Liver (tissue), 9 donors: ENCODE results near the gene TMEM97. TPM values are rescaled to one million over a fixed set of nuclear protein-coding genes. Genes with fewer than 3 reads are reported as not detected.
"Not testable (repeated sequence)": the region's sequence is repeated elsewhere in the genome, so short reads cannot be mapped to it uniquely, and the experiment has no call there.

ENCODE experiments used
- DNase-seq: peaks from one replicate; pipeline ENCODE4 v3.0.0-alpha.2; 2017; ENCODE audit warnings: low spot score
- H3K27ac ChIP-seq, 2 donors: one replicate each; pipeline ENCODE4 v1.7.0; 2013; ENCODE audit warnings: inconsistent platforms in 2 of 2, low read length in 2 of 2, control low read depth in 1 of 2, low read depth in 1 of 2, mild to moderate bottlenecking in 1 of 2
- H3K27me3 ChIP-seq, 4 donors: one replicate each; pipeline versions ENCODE4 v1.6.1 to v1.7.0; 2013; ENCODE audit warnings: low read length in 3 of 4, inconsistent platforms in 1 of 4, mild to moderate bottlenecking in 1 of 4, moderate library complexity in 1 of 4; ENCODE audit not compliant: control insufficient read depth in 4 of 4, insufficient read depth in 4 of 4
- H3K36me3 ChIP-seq, 4 donors: one replicate each; pipeline versions ENCODE4 v1.6.1 to v1.7.0; 2013; ENCODE audit warnings: low read length in 3 of 4, mild to moderate bottlenecking in 3 of 4, low read depth in 1 of 4, moderate library complexity in 1 of 4; ENCODE audit not compliant: control insufficient read depth in 4 of 4, insufficient read depth in 3 of 4
- H3K4me1 ChIP-seq, 4 donors: one replicate each; pipeline versions ENCODE4 v1.6.1 to v1.7.0; 2013; ENCODE audit warnings: low read length in 3 of 4, mild to moderate bottlenecking in 3 of 4, moderate library complexity in 1 of 4; ENCODE audit not compliant: control insufficient read depth in 4 of 4, insufficient read depth in 4 of 4
- H3K4me3 ChIP-seq, 3 donors: one replicate each; pipeline versions ENCODE4 v1.6.1 to v1.7.0; 2013; ENCODE audit warnings: low read length in 3 of 3, control low read depth in 1 of 3, low read depth in 1 of 3, mild to moderate bottlenecking in 1 of 3
- H3K9ac ChIP-seq, 2 donors: one replicate each; pipeline ENCODE4 v1.7.0; 2013; ENCODE audit warnings: low read length in 2 of 2, mild to moderate bottlenecking in 2 of 2, moderate library complexity in 2 of 2, control low read depth in 1 of 2, low read depth in 1 of 2
- H3K9me3 ChIP-seq, 4 donors: one replicate each; pipeline versions ENCODE4 v1.6.1 to v1.7.0; 2013; ENCODE audit warnings: low read length in 3 of 4; ENCODE audit not compliant: control insufficient read depth in 4 of 4
- FOXA1 ChIP-seq: IDR thresholded peaks from 2 replicates; pipeline ENCODE4 v1.6.1; 2016; ENCODE audit warnings: antibody characterized with exemption
- FOXA2 ChIP-seq: IDR thresholded peaks from 2 replicates; pipeline ENCODE4 v1.6.1; 2016; ENCODE audit warnings: antibody characterized with exemption
- GABPA ChIP-seq, 2 donors: IDR thresholded peaks in 1 of 2; conservative IDR thresholded peaks in 1 of 2; 2 replicates each; pipeline ENCODE4 v1.6.1; 2016; ENCODE audit warnings: antibody characterized with exemption in 2 of 2, mild to moderate bottlenecking in 1 of 2, moderate library complexity in 1 of 2
- HNF4A ChIP-seq, 2 donors: conservative IDR thresholded peaks; 2 replicates each; pipeline ENCODE4 v1.6.1; 2016; ENCODE audit warnings: antibody characterized with exemption in 2 of 2, mild to moderate bottlenecking in 2 of 2
- JUND ChIP-seq, 2 donors: IDR thresholded peaks; 2 replicates each; pipeline ENCODE4 v1.6.1; 2016; ENCODE audit warnings: antibody characterized with exemption in 2 of 2
- NR2F2 ChIP-seq: IDR thresholded peaks from 2 replicates; pipeline ENCODE4 v1.6.1; 2016; ENCODE audit warnings: antibody characterized with exemption
- RAD21 ChIP-seq, 2 donors: IDR thresholded peaks; 2 replicates each; pipeline ENCODE4 v1.6.1; 2016; ENCODE audit warnings: antibody characterized with exemption in 2 of 2, mild to moderate bottlenecking in 2 of 2
- RXRA ChIP-seq, 2 donors: IDR thresholded peaks; 2 replicates each; pipeline ENCODE4 v1.6.1; 2017 to 2018; ENCODE audit warnings: antibody characterized with exemption in 2 of 2, mild to moderate bottlenecking in 1 of 2
- TAF1 ChIP-seq: conservative IDR thresholded peaks from 2 replicates; pipeline ENCODE4 v1.6.1; 2016; ENCODE audit warnings: antibody characterized with exemption, mild to moderate bottlenecking
- YY1 ChIP-seq: IDR thresholded peaks from 2 replicates; pipeline ENCODE4 v1.6.1; 2016; ENCODE audit warnings: antibody characterized with exemption, mild to moderate bottlenecking
- whole genome bisulfite sequencing: extraction: QIAGEN DNeasy Blood & Tissue Kit; methylation state at CpG from one replicate; pipeline ENCODE4 v1.1.7; 2013; 5-methylcytosine and 5-hydroxymethylcytosine counted together
- polyA plus RNA-seq, 2 donors: library from polyadenylated mRNA; stranded (reverse) in 1 of 2; unstranded in 1 of 2; fragments of 200-250 nt in 1 of 2; fragments of >200 nt in 1 of 2; fragmentation: Nextera tagmentation in 1 of 2; extraction: Ambion mirVana in 1 of 2; gene quantifications; one replicate each; pipeline versions ENCODE4 v1.2.1 to v1.2.3, GENCODE V29; 2013 to 2015
- total RNA-seq, 2 donors: library from RNA; depleted of rRNA; stranded (reverse); fragments of >200 nt; gene quantifications; one replicate each; pipeline ENCODE4 v1.2.3, GENCODE V29; 2014
- TF ChIP-seq, protein P1 (sequence below): IDR thresholded peaks from 2 replicates; pipeline ENCODE4 v1.6.1; 2016; ENCODE audit warnings: antibody characterized with exemption
- TF ChIP-seq, protein P2 (sequence below): IDR thresholded peaks from 2 replicates; pipeline ENCODE4 v1.6.1; 2016; ENCODE audit warnings: antibody characterized with exemption, mild to moderate bottlenecking
- TF ChIP-seq, protein P3 (sequence below): IDR thresholded peaks from 2 replicates; pipeline ENCODE4 v1.6.1; 2016; ENCODE audit warnings: antibody characterized with exemption
- TF ChIP-seq, protein P4 (sequence below): IDR thresholded peaks from 2 replicates; pipeline ENCODE4 v1.6.1; 2016; ENCODE audit warnings: antibody characterized with exemption
- donor health status: healthy.
- donor health status: healthy.
- donor health status: healthy.
- donor health status: healthy.
- donor health status: healthy.

TMEM97 gene
- total and polyA plus RNA-seq, 4 donors, result 29.5 to 90.2 (median 63.5) TPM

DNA sequence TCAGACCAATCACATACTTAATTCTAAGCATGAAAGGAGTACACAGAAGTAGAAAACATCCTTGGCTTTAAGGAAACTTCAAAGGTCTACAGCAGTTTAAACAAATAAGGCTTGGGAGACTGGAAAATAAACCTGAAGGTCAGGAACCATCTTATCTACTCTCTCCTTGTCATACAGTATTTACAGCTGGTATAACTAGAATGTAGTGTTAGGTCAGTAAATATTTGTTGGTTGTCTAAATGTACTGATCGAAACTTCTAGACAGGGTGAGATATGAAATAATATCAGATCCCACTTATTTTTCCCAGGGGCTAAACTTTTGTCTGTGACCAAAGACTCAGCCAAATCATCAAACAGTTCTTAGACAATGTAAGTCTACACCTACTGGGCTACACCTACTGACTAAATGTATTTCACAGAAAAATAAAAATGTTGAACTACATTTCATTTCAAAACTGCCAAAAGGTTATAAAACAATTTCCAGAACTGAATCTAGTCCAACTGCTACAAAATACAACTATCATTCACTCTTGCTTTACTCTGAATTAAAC lies 27.1 kb upstream of the TMEM97 start:
- H3K36me3 ChIP-seq, result no peaks in the 10 kb centered on the region
- H3K9ac ChIP-seq, result no peak overlapping the region
- H3K27ac ChIP-seq, result no peak overlapping the region
- no peaks in the 10 kb centered on the region for H3K27me3 ChIP-seq
- TF ChIP-seq TAF1 (no peak), FOXA1 (no peak), FOXA2 (no peak), GABPA (IDR thresholded peaks at IDR 0.05 in 1 of 2, conservative IDR thresholded peaks at IDR 0.05 in 1 of 2) (no peak), RAD21 (IDR thresholded peaks at IDR 0.05) (no peak), RXRA (IDR thresholded peaks at IDR 0.05) (no peak), JUND (IDR thresholded peaks at IDR 0.05) (no peak), NR2F2 (no peak), HNF4A (conservative IDR thresholded peaks at IDR 0.05) (no peak), YY1 (no peak)
- TF ChIP-seq, protein P1, sequence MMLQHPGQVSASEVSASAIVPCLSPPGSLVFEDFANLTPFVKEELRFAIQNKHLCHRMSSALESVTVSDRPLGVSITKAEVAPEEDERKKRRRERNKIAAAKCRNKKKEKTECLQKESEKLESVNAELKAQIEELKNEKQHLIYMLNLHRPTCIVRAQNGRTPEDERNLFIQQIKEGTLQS, result no peak
- TF ChIP-seq, protein P2, sequence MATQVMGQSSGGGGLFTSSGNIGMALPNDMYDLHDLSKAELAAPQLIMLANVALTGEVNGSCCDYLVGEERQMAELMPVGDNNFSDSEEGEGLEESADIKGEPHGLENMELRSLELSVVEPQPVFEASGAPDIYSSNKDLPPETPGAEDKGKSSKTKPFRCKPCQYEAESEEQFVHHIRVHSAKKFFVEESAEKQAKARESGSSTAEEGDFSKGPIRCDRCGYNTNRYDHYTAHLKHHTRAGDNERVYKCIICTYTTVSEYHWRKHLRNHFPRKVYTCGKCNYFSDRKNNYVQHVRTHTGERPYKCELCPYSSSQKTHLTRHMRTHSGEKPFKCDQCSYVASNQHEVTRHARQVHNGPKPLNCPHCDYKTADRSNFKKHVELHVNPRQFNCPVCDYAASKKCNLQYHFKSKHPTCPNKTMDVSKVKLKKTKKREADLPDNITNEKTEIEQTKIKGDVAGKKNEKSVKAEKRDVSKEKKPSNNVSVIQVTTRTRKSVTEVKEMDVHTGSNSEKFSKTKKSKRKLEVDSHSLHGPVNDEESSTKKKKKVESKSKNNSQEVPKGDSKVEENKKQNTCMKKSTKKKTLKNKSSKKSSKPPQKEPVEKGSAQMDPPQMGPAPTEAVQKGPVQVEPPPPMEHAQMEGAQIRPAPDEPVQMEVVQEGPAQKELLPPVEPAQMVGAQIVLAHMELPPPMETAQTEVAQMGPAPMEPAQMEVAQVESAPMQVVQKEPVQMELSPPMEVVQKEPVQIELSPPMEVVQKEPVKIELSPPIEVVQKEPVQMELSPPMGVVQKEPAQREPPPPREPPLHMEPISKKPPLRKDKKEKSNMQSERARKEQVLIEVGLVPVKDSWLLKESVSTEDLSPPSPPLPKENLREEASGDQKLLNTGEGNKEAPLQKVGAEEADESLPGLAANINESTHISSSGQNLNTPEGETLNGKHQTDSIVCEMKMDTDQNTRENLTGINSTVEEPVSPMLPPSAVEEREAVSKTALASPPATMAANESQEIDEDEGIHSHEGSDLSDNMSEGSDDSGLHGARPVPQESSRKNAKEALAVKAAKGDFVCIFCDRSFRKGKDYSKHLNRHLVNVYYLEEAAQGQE, result no peak
- TF ChIP-seq, protein P3, sequence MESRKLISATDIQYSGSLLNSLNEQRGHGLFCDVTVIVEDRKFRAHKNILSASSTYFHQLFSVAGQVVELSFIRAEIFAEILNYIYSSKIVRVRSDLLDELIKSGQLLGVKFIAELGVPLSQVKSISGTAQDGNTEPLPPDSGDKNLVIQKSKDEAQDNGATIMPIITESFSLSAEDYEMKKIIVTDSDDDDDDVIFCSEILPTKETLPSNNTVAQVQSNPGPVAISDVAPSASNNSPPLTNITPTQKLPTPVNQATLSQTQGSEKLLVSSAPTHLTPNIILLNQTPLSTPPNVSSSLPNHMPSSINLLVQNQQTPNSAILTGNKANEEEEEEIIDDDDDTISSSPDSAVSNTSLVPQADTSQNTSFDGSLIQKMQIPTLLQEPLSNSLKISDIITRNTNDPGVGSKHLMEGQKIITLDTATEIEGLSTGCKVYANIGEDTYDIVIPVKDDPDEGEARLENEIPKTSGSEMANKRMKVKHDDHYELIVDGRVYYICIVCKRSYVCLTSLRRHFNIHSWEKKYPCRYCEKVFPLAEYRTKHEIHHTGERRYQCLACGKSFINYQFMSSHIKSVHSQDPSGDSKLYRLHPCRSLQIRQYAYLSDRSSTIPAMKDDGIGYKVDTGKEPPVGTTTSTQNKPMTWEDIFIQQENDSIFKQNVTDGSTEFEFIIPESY, result no peak
- TF ChIP-seq, protein P4, sequence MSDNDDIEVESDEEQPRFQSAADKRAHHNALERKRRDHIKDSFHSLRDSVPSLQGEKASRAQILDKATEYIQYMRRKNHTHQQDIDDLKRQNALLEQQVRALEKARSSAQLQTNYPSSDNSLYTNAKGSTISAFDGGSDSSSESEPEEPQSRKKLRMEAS, result no peak
- no peaks in the 10 kb centered on the region for H3K9me3 ChIP-seq
- WGBS, result 63% methylated on average over 1 of the region's 1 CpG
- DNase-seq, result no peak
- H3K4me1 ChIP-seq, result no peaks in the 10 kb centered on the region
- no peak overlapping the region for H3K4me3 ChIP-seq

DNA sequence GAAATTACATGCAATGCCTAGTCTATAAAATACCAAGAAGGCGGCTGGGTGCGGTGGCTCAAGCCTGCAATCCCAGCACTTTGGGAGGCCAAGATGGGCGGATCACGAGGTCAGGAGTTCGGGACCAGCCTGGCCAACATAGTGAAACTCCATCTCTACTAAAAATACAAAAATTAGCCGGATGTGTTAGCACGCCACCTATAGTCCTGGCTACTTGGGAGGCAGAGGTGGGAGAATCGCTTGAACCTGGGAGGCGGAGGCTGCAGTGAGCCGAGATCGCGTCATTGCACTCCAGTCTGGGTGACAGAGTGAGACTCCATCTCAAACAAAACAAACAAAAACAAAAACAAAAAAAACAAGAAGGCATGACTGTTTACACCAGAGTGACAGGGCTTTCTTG lies 26.1 kb upstream of the TMEM97 start:
- H3K27me3 ChIP-seq, H3K9me3 ChIP-seq, H3K9ac ChIP-seq, H3K4me1 ChIP-seq, H3K27ac ChIP-seq, H3K4me3 ChIP-seq, DNase-seq, H3K36me3 ChIP-seq: not testable (repeated sequence)
- WGBS, result 91% methylated on average over 12 of the region's 12 CpGs
